ENCODE measurements around the gene ANXA4. TPM values are rescaled to one million over a fixed set of nuclear protein-coding genes. Genes with fewer than 3 reads are reported as not detected.

The ANXA4 gene
- total and polyA plus RNA-seq, 7 donors = 33.3 to 183 (median 55.8) TPM

GRCh38 chr2:69743847-69744264 lies 1.9 kb downstream of the ANXA4 start:
- H3K27ac ChIP-seq = no peak overlapping the region
- no peaks in the 10 kb centered on the region for H3K9me3 ChIP-seq
- no peak overlapping the region for H3K4me3 ChIP-seq
- WGBS, 2 donors = 82 to 90% methylated on average over 2 of the region's 2 CpGs
- no peak for TF ChIP-seq POLR2AphosphoS5 (IDR thresholded peaks at IDR 0.05)
- TF ChIP-seq CTCF (IDR thresholded peaks at IDR 0.05) = no peak
- TF ChIP-seq POLR2A (IDR thresholded peaks at IDR 0.05) = no peak
- no peak for TF ChIP-seq EP300 (IDR thresholded peaks at IDR 0.05)
- DNase-seq = no peak
- intact Hi-C loops (cut with DNase I) = no loop called here
- H3K4me1 ChIP-seq = peaks cover 0 to 19% (median 17%) of the 10 kb centered on the region in 4 donors
- no peaks in the 10 kb centered on the region for H3K27me3 ChIP-seq
- H3K36me3 ChIP-seq = no peaks in the 10 kb centered on the region

DNA sequence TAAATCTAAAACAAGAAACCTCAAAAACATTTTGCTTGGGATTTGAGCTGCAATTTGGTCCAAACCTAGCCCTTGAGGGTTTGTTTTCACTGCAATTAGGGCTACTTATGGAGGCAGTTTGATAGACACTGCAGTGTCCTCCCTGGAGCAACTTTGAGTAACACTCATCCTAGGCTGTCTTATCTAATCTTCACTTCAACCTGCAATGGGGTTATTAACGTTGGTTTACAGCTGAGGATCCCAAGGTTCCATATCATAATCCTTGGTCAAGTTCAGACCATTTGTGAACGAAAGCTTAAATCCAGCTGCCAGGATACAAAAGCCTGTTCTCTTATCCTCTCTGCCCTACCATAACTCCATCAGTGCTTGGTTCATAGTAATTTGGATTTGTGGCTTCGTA lies 2.5 kb downstream of the ANXA4 start:
- H3K4me1 ChIP-seq = peaks cover 0 to 19% (median 17%) of the 10 kb centered on the region in 4 donors
- WGBS, 2 donors = 52 to 80% methylated on average over 3 of the region's 3 CpGs
- no peaks in the 10 kb centered on the region for H3K9me3 ChIP-seq
- no peak overlapping the region for H3K4me3 ChIP-seq
- H3K36me3 ChIP-seq = no peaks in the 10 kb centered on the region
- no peak overlapping the region for H3K27ac ChIP-seq
- TF ChIP-seq POLR2AphosphoS5 (IDR thresholded peaks at IDR 0.05) = no peak
- no peak for TF ChIP-seq EP300 (IDR thresholded peaks at IDR 0.05)
- TF ChIP-seq POLR2A (IDR thresholded peaks at IDR 0.05) = no peak
- TF ChIP-seq CTCF (IDR thresholded peaks at IDR 0.05) = no peak
- DNase-seq = no peak
- intact Hi-C loops (cut with DNase I) = no loop called here
- H3K27me3 ChIP-seq = no peaks in the 10 kb centered on the region

- no peak for TF ChIP-seq POLR2AphosphoS5 (IDR thresholded peaks at IDR 0.05)
- no peak for TF ChIP-seq EP300 (IDR thresholded peaks at IDR 0.05)
- TF ChIP-seq POLR2A (IDR thresholded peaks at IDR 0.05) = no peak
- TF ChIP-seq CTCF (IDR thresholded peaks at IDR 0.05) = no peak
- DNase-seq = no peak
- WGBS, 2 donors = 86 to 93% methylated on average over 2 of the region's 2 CpGs
- H3K27me3 ChIP-seq = no peaks in the 10 kb centered on the region
- no peak overlapping the region for H3K27ac ChIP-seq
- intact Hi-C loops (cut with DNase I) = no loop called here
- H3K4me1 ChIP-seq = peaks cover 0 to 19% (median 17%) of the 10 kb centered on the region in 4 donors
- no peaks in the 10 kb centered on the region for H3K9me3 ChIP-seq
- no peak overlapping the region for H3K4me3 ChIP-seq
- H3K36me3 ChIP-seq = no peaks in the 10 kb centered on the region
Measured at GRCh38 chr2:69745035-69745434, 3.1 kb downstream of the ANXA4 start.

DNA sequence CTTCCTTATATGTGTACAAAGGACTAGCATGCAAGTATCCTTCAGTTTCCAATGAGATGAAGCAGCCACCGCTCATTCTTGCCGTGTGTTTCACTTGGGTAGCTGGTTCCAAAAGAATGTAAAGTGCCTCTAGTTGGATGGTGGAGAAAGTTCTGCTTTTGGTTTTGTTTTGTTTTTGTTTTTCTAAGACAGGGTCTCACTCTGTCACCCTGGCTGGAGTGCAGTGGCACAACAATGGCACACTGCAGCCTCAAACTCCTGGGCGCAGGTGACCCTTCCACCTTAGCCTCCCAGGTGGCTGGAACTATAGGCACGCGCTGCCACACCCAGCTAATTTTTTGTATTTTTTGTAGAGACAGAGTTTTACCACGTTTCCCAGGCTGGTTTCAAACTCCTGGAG lies 8.3 kb downstream of the ANXA4 start:
- intact Hi-C loops (cut with DNase I) = no loop called here
- no peak overlapping the region for H3K4me3 ChIP-seq
- DNase-seq = no peak
- H3K27ac ChIP-seq = no peak overlapping the region
- WGBS, 2 donors = 83 to 88% methylated on average over 6 of the region's 6 CpGs
- no peaks in the 10 kb centered on the region for H3K9me3 ChIP-seq
- TF ChIP-seq EP300 (IDR thresholded peaks at IDR 0.05) (no peak), CTCF (IDR thresholded peaks at IDR 0.05) (no peak), POLR2AphosphoS5 (IDR thresholded peaks at IDR 0.05) (no peak), POLR2A (IDR thresholded peaks at IDR 0.05) (no peak)
- no peaks in the 10 kb centered on the region for H3K36me3 ChIP-seq
- H3K4me1 ChIP-seq = peaks cover 0 to 30% (median 17%) of the 10 kb centered on the region in 4 donors
- H3K27me3 ChIP-seq = no peaks in the 10 kb centered on the region

Measured in sigmoid colon (tissue), 7 donors.